Measurements from ENCODE around the gene LMNTD1.
"Not testable (repeated sequence)": the region's sequence is repeated elsewhere in the genome, so short reads cannot be mapped to it uniquely, and the experiment has no call there.

Gene LMNTD1, protein sequence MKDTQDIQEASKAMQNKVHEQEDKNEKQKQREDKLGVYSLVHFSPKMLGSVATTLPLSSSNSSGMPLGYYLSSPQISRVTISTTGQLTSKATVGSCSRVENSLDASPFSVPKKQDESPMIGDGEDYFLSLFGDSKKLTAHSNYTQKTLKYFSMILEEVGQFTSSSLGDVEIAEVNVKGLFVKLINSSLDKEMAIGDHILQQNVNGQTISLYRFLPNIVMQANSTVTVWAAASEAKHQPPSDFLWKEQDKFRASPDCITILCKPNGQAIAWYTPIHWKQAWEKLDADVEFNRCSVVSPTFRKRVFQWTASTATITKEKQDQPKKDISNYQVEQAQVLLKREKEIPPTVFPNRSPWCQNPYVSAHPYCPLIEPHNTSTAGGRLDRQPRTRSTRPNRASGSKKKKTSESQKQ

DNA sequence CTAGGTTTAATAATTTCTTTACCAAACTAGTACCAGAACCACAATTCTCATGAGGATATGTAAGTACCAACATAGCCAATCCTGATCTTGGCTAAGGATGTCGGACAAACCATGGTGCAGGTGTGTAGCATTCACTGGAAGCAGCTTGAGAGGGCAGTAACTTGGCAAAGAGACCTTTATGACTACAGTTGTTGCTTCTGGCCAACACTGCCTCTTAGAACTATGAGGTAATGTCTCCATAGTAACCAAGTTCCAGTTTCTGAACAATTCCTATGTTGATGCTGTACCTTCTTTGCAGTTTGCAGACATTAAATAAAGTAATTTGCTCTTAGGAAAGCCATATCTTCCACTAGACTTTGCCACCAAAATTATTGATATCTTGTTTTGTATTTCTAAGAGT, at the start of gene LMNTD1:
LMNTD1 (minus strand) TSS at position 186 of the 400 bp plus-strand sequence. CDS start 324 bp downstream, outside the sequence.
- DNase-seq (no peak), ATAC-seq (replicated peaks) (no peak)
- peaks cover 0 to 9% of the 10 kb centered on the region in 2 donors for H3K27me3 Mint-ChIP-seq
- H3K4me3 Mint-ChIP-seq, result no peak within 1 kb of the TSS
- no peaks in the 10 kb centered on the region for H3K9me3 Mint-ChIP-seq
- no peaks in the 10 kb centered on the region for H3K36me3 Mint-ChIP-seq
- H3K4me1 Mint-ChIP-seq, result peaks cover 1 to 4% of the 10 kb centered on the region in 2 donors
- no peak within 1 kb of the TSS for H3K27ac Mint-ChIP-seq

DNA sequence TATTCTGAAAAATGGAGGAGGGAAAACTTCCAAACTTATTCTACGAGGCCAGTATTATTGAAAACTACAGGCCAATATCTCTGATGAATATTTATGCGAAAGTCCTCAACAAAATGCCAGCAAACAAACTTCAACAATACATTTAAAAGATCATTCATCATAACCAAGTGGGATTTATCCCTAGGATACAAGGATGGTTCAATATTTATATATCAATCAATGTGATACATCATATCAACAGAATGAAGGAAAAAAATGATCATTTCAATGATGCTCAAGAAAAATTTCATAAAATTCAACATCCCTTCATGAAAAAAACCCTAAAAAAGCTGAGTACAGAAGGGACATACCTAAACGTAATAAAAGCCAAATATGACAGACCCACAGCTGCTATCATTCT, 45.9 kb upstream of the LMNTD1 start:
- ATAC-seq (replicated peaks), result no peak
- H3K27me3 Mint-ChIP-seq, result no peaks in the 10 kb centered on the region
- no peak overlapping the region for H3K27ac Mint-ChIP-seq
- H3K36me3 Mint-ChIP-seq, result no peaks in the 10 kb centered on the region
- no peak overlapping the region for H3K4me3 Mint-ChIP-seq
- no peak for DNase-seq
- peaks cover 13 to 20% of the 10 kb centered on the region in 2 donors for H3K9me3 Mint-ChIP-seq
- H3K4me1 Mint-ChIP-seq, result peaks cover 3 to 6% of the 10 kb centered on the region in 2 donors

DNA sequence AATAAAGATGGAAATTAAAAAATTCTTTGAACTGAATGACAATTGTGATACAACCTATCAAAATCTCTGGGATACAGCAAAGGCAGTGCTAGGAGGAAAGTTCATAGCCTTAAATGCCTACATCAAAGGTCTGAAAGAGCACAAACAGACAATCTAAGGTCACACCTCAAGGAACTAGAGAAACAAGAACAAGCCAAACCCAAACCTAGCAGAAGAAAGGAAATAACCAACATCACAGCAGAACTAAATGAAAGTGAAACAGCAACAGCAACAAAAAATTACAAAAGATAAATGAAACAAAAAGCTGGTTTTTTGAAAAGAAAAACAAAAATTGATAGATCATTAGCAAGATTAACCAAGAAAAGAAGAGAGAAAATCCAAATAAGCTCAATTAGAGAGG, 42.4 kb upstream of the LMNTD1 start:
- not testable (repeated sequence) for H3K4me3 Mint-ChIP-seq; H3K4me1 Mint-ChIP-seq; ATAC-seq (replicated peaks); DNase-seq; H3K36me3 Mint-ChIP-seq; H3K27me3 Mint-ChIP-seq; H3K27ac Mint-ChIP-seq
- peaks cover 13 to 16% of the 10 kb centered on the region in 2 donors for H3K9me3 Mint-ChIP-seq

DNA sequence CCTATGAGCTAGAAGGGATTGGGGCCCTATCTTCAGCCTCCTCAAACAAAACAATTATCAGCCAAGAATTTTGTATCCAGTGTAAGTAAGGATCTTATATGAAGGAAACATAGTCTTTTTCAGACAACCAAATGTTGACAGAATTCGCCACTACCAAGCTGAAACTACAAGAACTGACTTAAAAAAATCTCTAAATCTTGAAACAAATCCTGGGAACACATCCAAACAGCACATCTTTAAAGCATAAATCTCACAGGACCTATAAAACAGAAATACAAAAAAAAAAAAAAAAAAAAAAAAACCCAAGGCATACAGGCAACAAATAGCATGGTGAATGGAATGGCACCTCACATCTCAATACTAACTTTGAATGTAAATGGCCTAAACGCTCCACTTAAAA, 41.3 kb upstream of the LMNTD1 start:
- peaks cover 7 to 16% of the 10 kb centered on the region in 2 donors for H3K9me3 Mint-ChIP-seq
- ATAC-seq (replicated peaks) (no peak), DNase-seq (no peak)
- no peak overlapping the region for H3K27ac Mint-ChIP-seq
- peaks cover 3 to 6% of the 10 kb centered on the region in 2 donors for H3K4me1 Mint-ChIP-seq
- no peak overlapping the region for H3K4me3 Mint-ChIP-seq
- H3K36me3 Mint-ChIP-seq, result no peaks in the 10 kb centered on the region
- H3K27me3 Mint-ChIP-seq, result no peaks in the 10 kb centered on the region

DNA sequence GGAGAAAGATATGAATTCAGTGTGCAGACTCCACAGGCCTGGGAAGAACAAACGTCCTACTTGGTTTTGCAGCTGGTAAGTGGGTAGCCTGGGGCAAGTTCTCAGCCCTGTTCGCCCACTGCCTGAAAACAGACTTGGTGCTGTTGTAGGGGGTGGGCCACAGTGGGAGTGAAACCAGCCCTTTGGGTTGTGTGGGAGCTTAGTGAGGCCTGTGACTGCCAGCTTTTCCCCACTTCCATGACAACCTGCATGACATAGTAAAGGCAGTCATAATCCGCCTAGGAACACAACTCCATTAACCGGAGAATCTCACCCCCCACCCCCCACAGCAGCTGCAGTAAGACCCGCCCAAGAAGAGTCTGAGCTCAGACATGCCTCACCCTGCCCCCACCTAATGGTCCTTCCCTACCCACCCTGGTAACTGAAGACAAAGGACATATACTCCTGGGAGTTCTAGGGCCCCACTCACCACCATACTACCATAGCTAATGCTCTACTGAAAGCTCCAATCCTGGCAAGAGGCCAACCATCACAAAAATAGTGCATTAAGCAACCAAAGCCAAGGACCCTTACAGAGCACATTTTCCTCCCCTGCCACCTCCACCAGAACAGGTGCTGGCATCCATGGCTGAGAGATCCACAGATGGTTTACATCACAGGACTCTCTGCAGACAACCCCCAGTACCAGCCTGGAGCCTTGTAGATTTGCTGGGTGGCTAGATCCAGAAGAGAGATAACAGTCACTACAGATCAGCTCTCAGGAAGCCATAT, 39.8 kb upstream of the LMNTD1 start:
- Mint-ChIP-seq H3K4me1 (peaks cover 3 to 6% of the 10 kb centered on the region in 2 donors), H3K4me3 (no peak overlapping the region), H3K9me3 (peaks cover under 1 to 2% of the 10 kb centered on the region in 2 donors), H3K27ac (no peak overlapping the region), H3K27me3 (no peaks in the 10 kb centered on the region), H3K36me3 (no peaks in the 10 kb centered on the region)
- DNase-seq, result no peak
- no peak for ATAC-seq (replicated peaks)

DNA sequence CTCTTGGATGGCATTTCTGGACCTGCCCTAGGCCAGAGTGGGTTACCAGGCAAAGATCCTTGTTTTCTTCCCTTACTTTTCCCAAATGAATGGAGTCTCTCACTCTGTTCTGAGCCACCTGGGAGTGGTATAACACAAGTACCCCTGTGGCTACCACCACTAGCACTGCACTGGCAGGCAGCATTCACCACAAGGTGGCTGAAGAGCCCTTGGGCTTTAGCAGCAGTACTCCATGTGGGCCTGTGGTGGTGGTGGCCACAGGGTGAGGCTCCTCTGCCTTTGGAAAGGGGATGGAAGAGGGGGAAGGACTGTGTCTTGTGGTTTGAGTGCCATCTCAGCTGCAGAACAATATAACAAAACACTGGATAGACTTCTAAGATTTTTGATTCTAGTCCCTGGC, 38.1 kb upstream of the LMNTD1 start:
- DNase-seq (no peak), ATAC-seq (replicated peaks) (no peak)
- Mint-ChIP-seq H3K27me3 (no peaks in the 10 kb centered on the region), H3K9me3 (peaks cover 0 to 4% of the 10 kb centered on the region in 2 donors), H3K27ac (no peak overlapping the region), H3K36me3 (no peaks in the 10 kb centered on the region), H3K4me3 (no peak overlapping the region), H3K4me1 (peaks cover 3 to 6% of the 10 kb centered on the region in 2 donors)

DNA sequence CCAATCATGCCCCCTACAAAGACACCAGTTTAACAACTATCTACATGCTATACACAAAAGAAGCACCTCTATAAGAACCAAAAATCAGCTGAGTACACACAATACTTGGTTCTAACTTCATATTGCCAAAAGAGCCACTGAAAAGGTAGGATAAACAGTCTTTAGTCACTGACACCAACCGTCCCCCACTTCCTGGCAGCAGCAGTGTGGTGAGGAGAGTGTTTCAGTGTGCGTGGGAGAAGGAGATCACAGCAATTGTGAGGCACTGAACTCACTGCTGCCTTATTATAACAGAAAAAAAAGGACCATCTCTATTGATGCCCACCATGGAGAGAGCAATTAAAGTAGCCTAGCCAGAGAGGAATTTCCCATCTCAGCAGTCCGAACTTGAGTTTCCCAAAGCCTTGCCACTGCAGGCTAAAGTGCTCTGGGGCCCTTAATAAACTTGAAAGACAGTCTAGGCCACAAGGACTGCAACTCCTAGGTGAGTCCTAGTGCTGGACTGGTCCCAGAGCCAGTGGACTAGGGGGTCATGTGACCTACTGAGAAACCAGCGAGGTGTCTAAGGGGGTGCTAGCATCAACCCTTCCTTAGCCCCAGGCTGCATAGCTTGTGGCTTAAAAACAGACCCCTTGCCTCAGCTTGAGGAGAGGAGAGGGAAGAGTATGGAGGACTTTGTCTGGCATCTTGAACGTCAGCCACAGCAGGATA, 37.1 kb upstream of the LMNTD1 start:
- no peak for DNase-seq
- Mint-ChIP-seq H3K9me3 (peaks cover 0 to 4% of the 10 kb centered on the region in 2 donors), H3K27me3 (no peaks in the 10 kb centered on the region), H3K4me1 (no peaks in the 10 kb centered on the region), H3K4me3 (no peak overlapping the region), H3K27ac (no peak overlapping the region), H3K36me3 (no peaks in the 10 kb centered on the region)
- ATAC-seq (replicated peaks), result no peak

DNA sequence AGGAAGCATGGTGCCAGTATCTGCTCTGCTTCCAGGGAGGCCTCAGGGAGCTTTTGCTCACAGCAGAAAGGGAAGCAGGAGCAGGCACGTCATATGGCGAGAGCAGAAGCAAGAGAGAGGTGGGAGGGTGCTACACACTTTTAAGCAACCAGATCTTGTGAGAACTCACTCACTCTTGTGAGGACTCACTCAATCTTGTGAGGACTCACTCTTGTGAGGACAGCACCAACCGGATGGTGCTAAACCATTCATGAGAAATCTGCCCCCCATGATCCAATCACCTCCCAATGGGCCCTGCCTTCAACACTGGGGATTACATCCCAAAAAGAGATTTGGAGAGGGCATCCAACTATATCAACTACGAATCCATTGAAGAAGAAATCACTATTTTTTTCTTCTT, 34.3 kb upstream of the LMNTD1 start:
- H3K4me3 Mint-ChIP-seq, result no peak overlapping the region
- DNase-seq, result no peak
- H3K36me3 Mint-ChIP-seq, result no peaks in the 10 kb centered on the region
- H3K4me1 Mint-ChIP-seq, result no peaks in the 10 kb centered on the region
- no peak overlapping the region for H3K27ac Mint-ChIP-seq
- H3K9me3 Mint-ChIP-seq, result peaks cover 0 to 4% of the 10 kb centered on the region in 2 donors
- ATAC-seq (replicated peaks), result no peak
- H3K27me3 Mint-ChIP-seq, result no peaks in the 10 kb centered on the region

DNA sequence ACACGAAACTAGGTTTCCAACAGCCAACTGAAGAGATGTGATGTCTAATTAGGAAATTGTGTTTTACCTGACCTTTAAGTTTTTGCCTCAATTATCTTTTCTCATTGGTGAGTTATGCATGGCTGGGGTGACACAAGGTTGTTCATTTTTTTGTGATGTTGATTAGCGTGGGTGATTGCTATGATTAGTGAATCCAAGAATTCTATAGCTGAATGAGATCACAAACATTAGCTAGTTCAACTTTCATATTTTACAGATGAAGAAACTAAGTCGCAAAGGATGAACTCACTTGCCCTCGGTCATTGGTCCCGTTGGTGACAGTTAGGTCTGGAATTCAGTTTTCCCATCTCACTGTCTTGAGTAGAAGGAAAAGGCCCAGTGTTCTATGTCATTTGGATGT, 32.6 kb upstream of the LMNTD1 start:
- peaks cover 0 to 4% of the 10 kb centered on the region in 2 donors for H3K9me3 Mint-ChIP-seq
- H3K27me3 Mint-ChIP-seq, result no peaks in the 10 kb centered on the region

DNA sequence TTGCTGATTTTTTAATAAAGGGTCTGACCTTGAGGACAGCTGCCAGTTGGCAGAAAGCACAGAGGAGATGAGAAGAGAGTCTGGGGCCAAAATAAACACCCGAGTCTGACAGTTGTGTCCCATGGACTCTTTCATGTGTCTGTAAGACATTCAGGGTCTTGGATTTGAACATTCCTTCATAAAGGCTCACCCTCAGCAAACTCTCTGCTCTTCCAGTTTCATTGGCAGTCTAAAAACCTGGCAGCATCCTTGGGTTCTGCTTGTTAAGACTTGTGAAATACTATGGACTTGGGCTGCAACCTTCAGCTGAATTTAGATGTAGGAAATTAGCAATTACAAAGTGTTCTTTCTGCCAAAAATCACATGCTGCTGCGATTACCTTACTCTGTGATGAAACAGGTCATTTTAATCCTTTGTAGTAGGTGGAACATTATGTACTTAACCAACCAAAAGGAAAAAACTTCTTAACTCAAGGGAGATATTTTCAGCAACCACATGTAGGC, 32.0 kb upstream of the LMNTD1 start:
- no peaks in the 10 kb centered on the region for H3K36me3 Mint-ChIP-seq
- H3K27ac Mint-ChIP-seq, result no peak overlapping the region
- H3K27me3 Mint-ChIP-seq, result no peaks in the 10 kb centered on the region
- H3K4me3 Mint-ChIP-seq, result no peak overlapping the region
- DNase-seq (no peak), ATAC-seq (replicated peaks) (no peak)
- peaks cover 0 to 4% of the 10 kb centered on the region in 2 donors for H3K9me3 Mint-ChIP-seq
- H3K4me1 Mint-ChIP-seq, result no peaks in the 10 kb centered on the region

More for the DNA sequence above, 32.6 kb upstream of the LMNTD1 start:
- H3K36me3 Mint-ChIP-seq, result no peaks in the 10 kb centered on the region
- no peak overlapping the region for H3K4me3 Mint-ChIP-seq
- DNase-seq, result no peak
- H3K27ac Mint-ChIP-seq, result no peak overlapping the region
- no peaks in the 10 kb centered on the region for H3K4me1 Mint-ChIP-seq
- ATAC-seq (replicated peaks), result no peak

DNA sequence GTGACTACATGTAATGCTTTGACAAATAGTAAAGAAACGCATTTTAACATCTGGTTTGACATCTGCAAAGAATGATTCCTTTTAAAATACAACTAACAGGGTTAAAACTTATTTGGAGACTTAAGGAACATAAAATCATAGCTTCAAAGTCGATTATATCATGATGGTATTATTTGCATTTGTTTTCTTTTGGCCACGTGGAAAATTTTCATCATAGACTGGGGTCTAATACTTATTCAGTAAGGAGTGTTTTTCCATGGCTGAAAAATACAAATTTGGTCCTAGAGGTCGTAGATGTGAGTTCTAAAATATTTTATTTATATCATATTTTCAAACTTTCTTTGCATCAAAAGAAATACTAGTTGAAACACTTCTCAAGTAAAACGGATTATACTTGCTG, 31.5 kb upstream of the LMNTD1 start:
- H3K27ac Mint-ChIP-seq, result no peak overlapping the region
- no peak overlapping the region for H3K4me3 Mint-ChIP-seq
- no peaks in the 10 kb centered on the region for H3K27me3 Mint-ChIP-seq
- DNase-seq (no peak), ATAC-seq (replicated peaks) (no peak)
- H3K4me1 Mint-ChIP-seq, result no peaks in the 10 kb centered on the region
- no peaks in the 10 kb centered on the region for H3K36me3 Mint-ChIP-seq
- H3K9me3 Mint-ChIP-seq, result peaks cover 0 to 4% of the 10 kb centered on the region in 2 donors

DNA sequence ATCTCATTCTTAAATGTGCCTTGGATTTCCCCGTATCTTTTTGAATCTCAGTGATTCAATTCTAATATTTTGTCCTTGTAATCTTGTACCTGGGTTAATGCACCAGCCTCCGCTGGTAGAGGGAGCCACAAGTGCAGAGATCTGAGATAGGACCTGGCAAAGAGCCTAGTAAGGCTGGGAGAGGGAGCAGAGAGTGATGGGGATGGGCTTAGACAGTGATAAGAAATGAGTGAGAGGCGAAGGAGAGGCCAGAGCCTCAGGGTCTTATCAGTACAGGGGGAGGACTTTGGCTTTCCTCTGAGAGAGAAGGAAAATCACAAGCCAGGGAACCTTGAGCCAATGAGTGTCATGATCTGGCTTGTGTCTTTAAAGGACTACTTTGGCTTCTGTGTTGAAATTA, 30.5 kb upstream of the LMNTD1 start:
- no peaks in the 10 kb centered on the region for H3K4me1 Mint-ChIP-seq
- no peak for DNase-seq
- ATAC-seq (replicated peaks), result no peak
- no peak overlapping the region for H3K27ac Mint-ChIP-seq
- no peaks in the 10 kb centered on the region for H3K27me3 Mint-ChIP-seq
- H3K4me3 Mint-ChIP-seq, result no peak overlapping the region
- H3K36me3 Mint-ChIP-seq, result no peaks in the 10 kb centered on the region
- peaks cover 0 to 4% of the 10 kb centered on the region in 2 donors for H3K9me3 Mint-ChIP-seq

DNA sequence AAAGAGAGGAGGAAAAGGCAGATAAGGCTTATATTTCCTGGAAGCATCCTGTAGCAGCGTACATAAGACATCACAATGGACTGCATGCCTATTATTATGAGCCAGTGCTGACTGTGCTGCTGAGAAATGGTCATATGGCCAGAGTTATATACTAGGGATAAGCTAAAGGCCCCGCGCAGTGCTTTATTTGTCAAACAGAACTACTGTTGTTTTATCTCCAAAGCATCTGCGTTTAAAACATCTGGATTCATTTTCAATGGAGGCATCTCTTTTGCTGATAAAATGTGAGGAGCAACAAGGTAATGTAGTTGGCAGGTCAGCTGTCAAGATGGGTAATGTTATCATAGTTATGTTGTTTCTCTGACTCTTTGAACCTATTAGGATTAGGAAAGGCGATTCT, 28.0 kb upstream of the LMNTD1 start:
- no peaks in the 10 kb centered on the region for H3K36me3 Mint-ChIP-seq
- H3K4me3 Mint-ChIP-seq, result no peak overlapping the region
- peaks cover 0 to 5% of the 10 kb centered on the region in 2 donors for H3K9me3 Mint-ChIP-seq
- no peak overlapping the region for H3K27ac Mint-ChIP-seq
- H3K27me3 Mint-ChIP-seq, result peaks cover 5 to 8% of the 10 kb centered on the region in 2 donors
- ATAC-seq (replicated peaks), result no peak
- no peaks in the 10 kb centered on the region for H3K4me1 Mint-ChIP-seq
- DNase-seq, result no peak

DNA sequence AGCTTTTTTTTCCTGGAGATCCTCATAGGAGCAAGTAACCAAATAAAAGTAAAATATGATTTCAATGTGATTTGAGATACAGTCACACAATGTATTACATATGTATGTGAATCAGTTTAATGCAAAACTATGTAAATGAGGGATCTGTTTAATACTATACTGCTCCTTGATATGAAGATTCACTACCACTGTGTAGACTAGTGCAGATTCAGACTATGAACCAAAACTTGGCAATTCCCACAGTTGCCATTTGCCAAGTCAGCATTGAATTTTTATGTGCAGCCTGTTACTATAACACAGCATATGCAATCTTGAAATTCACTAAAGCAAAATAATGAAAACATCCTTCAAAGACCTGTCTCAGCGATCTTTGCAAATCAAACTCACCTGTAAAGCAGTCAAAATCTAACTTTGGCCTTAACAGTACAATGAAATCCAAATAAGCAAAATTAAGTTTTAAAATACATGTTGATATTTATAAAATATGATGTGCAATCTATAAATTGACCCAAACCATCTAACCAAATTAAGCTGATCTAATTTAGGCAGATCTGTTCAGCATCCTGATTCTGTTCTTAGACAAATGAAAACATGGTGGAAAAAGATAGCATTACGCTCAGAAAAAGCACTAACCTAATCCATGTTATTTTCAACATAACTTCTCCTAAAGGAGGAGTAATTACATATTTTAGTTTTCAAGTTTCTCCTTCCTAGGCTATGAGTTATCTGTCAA, 25.5 kb upstream of the LMNTD1 start:
- ATAC-seq (replicated peaks) (no peak), DNase-seq (no peak)
- Mint-ChIP-seq H3K36me3 (no peaks in the 10 kb centered on the region), H3K27me3 (peaks cover 5 to 8% of the 10 kb centered on the region in 2 donors), H3K4me1 (no peaks in the 10 kb centered on the region), H3K4me3 (no peak overlapping the region), H3K9me3 (peaks cover 0 to 5% of the 10 kb centered on the region in 2 donors), H3K27ac (no peak overlapping the region)

Measured in stimulated activated naive B cell treated with anti-CD40 and anti-IgM and Interleukin-4, amounts not matched to agents 10 μg/mL and 1 μg/mL and 100 μg/mL, for 72 hours (primary cell).